ENCODE measurements around the gene KDM4C. TPM values are rescaled to one million over a fixed set of nuclear protein-coding genes. Genes with fewer than 3 reads are reported as not detected.

Gene KDM4C
- total RNA-seq, 4 donors from 2014 or later: 75.0 to 95.9 (median 88.9) TPM

- Histone ChIP-seq H3K4me3 (no peak overlapping the region), H3K27me3 (no peaks in the 10 kb centered on the region), H3K36me3 (no peaks in the 10 kb centered on the region), H3K27ac (no peak overlapping the region), H3K4me1 (peaks cover 0 to 22% (median 2%) of the 10 kb centered on the region in 4 donors), H3K9me3 (no peaks in the 10 kb centered on the region)
- in situ Hi-C loops (cut with MboI; ENCODE audit: low pct_ligation_motif_present in 1 of 4, low pct_unique_long_range_greater_than_20kb in 1 of 4, low sequenced_read_pairs in 3 of 4): no loop called here
- TF ChIP-seq POLR2A (IDR thresholded peaks at IDR 0.05) (no peak), POLR2AphosphoS5 (IDR thresholded peaks at IDR 0.05) (no peak), CTCF (IDR thresholded peaks at IDR 0.05) (no peak), EP300 (IDR thresholded peaks at IDR 0.05; ENCODE audit: low read depth) (no peak)
- no peak for DNase-seq
- intact Hi-C loops (cut with DNase I; ENCODE audit: low total_unique reads): loop anchor here (5.0 kb wide), 1 partner anchor 439 kb away; no protein-coding TSS in a partner anchor
Measured at GRCh38 chr9:6930827-6931226, 173.1 kb downstream of the KDM4C start.

GRCh38 chr9:6931913-6932312 is 174.1 kb downstream of the KDM4C start:
- in situ Hi-C loops (cut with MboI; ENCODE audit: low pct_ligation_motif_present in 1 of 4, low pct_unique_long_range_greater_than_20kb in 1 of 4, low sequenced_read_pairs in 3 of 4): no loop called here

GRCh38 chr9:6936103-6936502 is 178.3 kb downstream of the KDM4C start:
- no peak overlapping the region for H3K4me3 ChIP-seq
- H3K4me1 ChIP-seq: peaks cover 0 to 9% (median 0%) of the 10 kb centered on the region in 4 donors
- intact Hi-C loops (cut with DNase I; ENCODE audit: low total_unique reads): no loop called here
- DNase-seq: no peak
- H3K27ac ChIP-seq: no peak overlapping the region
- no peaks in the 10 kb centered on the region for H3K27me3 ChIP-seq
- H3K36me3 ChIP-seq: no peaks in the 10 kb centered on the region
- TF ChIP-seq POLR2A (IDR thresholded peaks at IDR 0.05): no peak
- TF ChIP-seq POLR2AphosphoS5 (IDR thresholded peaks at IDR 0.05): no peak
- TF ChIP-seq CTCF (IDR thresholded peaks at IDR 0.05): no peak
- TF ChIP-seq EP300 (IDR thresholded peaks at IDR 0.05; ENCODE audit: low read depth): no peak
- in situ Hi-C loops (cut with MboI; ENCODE audit: low pct_ligation_motif_present in 1 of 4, low pct_unique_long_range_greater_than_20kb in 1 of 4, low sequenced_read_pairs in 3 of 4): no loop called here
- H3K9me3 ChIP-seq: no peaks in the 10 kb centered on the region
- 75 to 83% methylated on average over 1 of the region's 1 CpG for WGBS, 2 donors (ENCODE audit: low coverage in 1 of 2)

More at GRCh38 chr9:6931913-6932312, 174.1 kb downstream of the KDM4C start:
- peak in 1 of 3 donors; percentile 7 for TF ChIP-seq POLR2AphosphoS5 (IDR thresholded peaks at IDR 0.05)
- TF ChIP-seq EP300 (IDR thresholded peaks at IDR 0.05; ENCODE audit: low read depth): no peak
- Histone ChIP-seq H3K4me1 (peaks cover 0 to 22% (median 2%) of the 10 kb centered on the region in 4 donors), H3K27ac (no peak overlapping the region), H3K9me3 (no peaks in the 10 kb centered on the region), H3K36me3 (no peaks in the 10 kb centered on the region), H3K27me3 (no peaks in the 10 kb centered on the region), H3K4me3 (no peak overlapping the region)
- peak; percentile 32 for DNase-seq
- WGBS, 2 donors (ENCODE audit: low coverage in 1 of 2): 50 to 65% methylated on average over 1 to 4 of the region's 4 CpGs
- intact Hi-C loops (cut with DNase I; ENCODE audit: low total_unique reads): loop anchor here (5.0 kb wide), 1 partner anchor 440 kb away; no protein-coding TSS in a partner anchor

- Histone ChIP-seq H3K4me3 (no peak overlapping the region), H3K36me3 (no peaks in the 10 kb centered on the region), H3K9me3 (no peaks in the 10 kb centered on the region), H3K4me1 (peaks cover 0 to 9% (median 0%) of the 10 kb centered on the region in 4 donors), H3K27ac (no peak overlapping the region), H3K27me3 (no peaks in the 10 kb centered on the region)
- intact Hi-C loops (cut with DNase I; ENCODE audit: low total_unique reads): no loop called here
- DNase-seq: no peak
- TF ChIP-seq POLR2A (IDR thresholded peaks at IDR 0.05): no peak
- TF ChIP-seq EP300 (IDR thresholded peaks at IDR 0.05; ENCODE audit: low read depth): no peak
- TF ChIP-seq CTCF (IDR thresholded peaks at IDR 0.05): no peak
- TF ChIP-seq POLR2AphosphoS5 (IDR thresholded peaks at IDR 0.05): no peak
- in situ Hi-C loops (cut with MboI; ENCODE audit: low pct_ligation_motif_present in 1 of 4, low pct_unique_long_range_greater_than_20kb in 1 of 4, low sequenced_read_pairs in 3 of 4): no loop called here
- WGBS, 2 donors (ENCODE audit: low coverage in 1 of 2): 87 to 88% methylated on average over 2 of the region's 2 CpGs
Measured at GRCh38 chr9:6937209-6937608, 179.4 kb downstream of the KDM4C start.

DNA sequence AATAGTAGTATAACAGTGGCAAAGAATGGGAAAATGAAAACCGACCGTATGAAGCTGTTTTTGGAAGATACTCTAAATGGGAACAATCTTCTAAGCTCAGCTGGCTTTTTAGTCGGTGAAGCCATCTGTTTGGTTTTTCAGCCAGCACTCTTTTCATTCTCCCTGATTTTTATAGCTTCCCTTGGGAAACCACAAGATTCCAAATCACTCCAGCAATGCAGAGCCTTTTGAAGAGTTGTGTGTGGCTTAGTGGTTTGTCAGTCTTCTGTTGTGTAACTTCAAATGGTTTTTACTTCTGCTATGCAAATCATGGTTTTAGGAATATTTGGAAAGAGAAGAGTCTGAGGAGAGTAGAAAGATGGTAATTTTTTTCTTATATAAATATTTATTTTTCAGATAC is 180.7 kb downstream of the KDM4C start:
- in situ Hi-C loops (cut with MboI; ENCODE audit: low pct_ligation_motif_present in 1 of 4, low pct_unique_long_range_greater_than_20kb in 1 of 4, low sequenced_read_pairs in 3 of 4): no loop called here
- H3K36me3 ChIP-seq: no peaks in the 10 kb centered on the region
- intact Hi-C loops (cut with DNase I; ENCODE audit: low total_unique reads): no loop called here
- H3K4me1 ChIP-seq: peaks cover 0 to 4% (median 0%) of the 10 kb centered on the region in 4 donors
- no peak overlapping the region for H3K4me3 ChIP-seq
- H3K9me3 ChIP-seq: no peaks in the 10 kb centered on the region
- 59 to 88% methylated on average over 3 of the region's 3 CpGs for WGBS, 2 donors (ENCODE audit: low coverage in 1 of 2)
- no peak for DNase-seq
- H3K27me3 ChIP-seq: no peaks in the 10 kb centered on the region
- H3K27ac ChIP-seq: no peak overlapping the region
- TF ChIP-seq EP300 (IDR thresholded peaks at IDR 0.05; ENCODE audit: low read depth): no peak
- peak in 1 of 3 donors; percentile 31 for TF ChIP-seq POLR2AphosphoS5 (IDR thresholded peaks at IDR 0.05)
